GM23338 (cell line): ENCODE measurements around the gene EIF3B. TPM values are rescaled to one million over a fixed set of nuclear protein-coding genes. Genes with fewer than 3 reads are reported as not detected.

Experiments used
- ATAC-seq: fragments of 200-7000 bp; cut with Tn5 transposase; 3 replicates; pipeline ENCODE4 v1.9.1; 2020
- DNase-seq: peaks from one replicate; pipeline ENCODE4 v3.0.0-alpha.2; 2015; ENCODE audit warnings: low spot score
- H2AFZ ChIP-seq: fragments of 200-600 bp; sonication (generic); 2 replicates; pipeline ENCODE4 v1.8.0; 2016; ENCODE audit warnings: antibody characterized with exemption, mild to moderate bottlenecking, moderate library complexity
- H3F3A ChIP-seq: fragments of 200-600 bp; sonication (generic); replicated peaks from 2 replicates; pipeline ENCODE4 v1.8.0; 2017; ENCODE audit warnings: antibody characterized with exemption, mixed run types, low read depth
- H3K27ac ChIP-seq: fragments of 200-600 bp; sonication (generic); 2 replicates; pipeline ENCODE4 v1.6.1; 2016; ENCODE audit warnings: low read depth
- H3K27me3 ChIP-seq: fragments of 200-600 bp; sonication (generic); 2 replicates; pipeline ENCODE4 v1.8.0; 2016; ENCODE audit warnings: mild to moderate bottlenecking, mixed run types, moderate library complexity; ENCODE audit not compliant: insufficient read depth
- H3K36me3 ChIP-seq: fragments of 200-600 bp; sonication (generic); 2 replicates; pipeline ENCODE4 v1.8.0; 2016; ENCODE audit warnings: mild to moderate bottlenecking; ENCODE audit not compliant: insufficient read depth
- H3K4me1 ChIP-seq: fragments of 200-600 bp; sonication (generic); 2 replicates; pipeline ENCODE4 v1.8.0; 2016; ENCODE audit warnings: mild to moderate bottlenecking, moderate library complexity; ENCODE audit not compliant: insufficient read depth
- H3K4me2 ChIP-seq: fragments of 200-600 bp; sonication (generic); 2 replicates; pipeline ENCODE4 v1.7.1; 2017; ENCODE audit warnings: mixed run types
- H3K4me3 ChIP-seq: fragments of 200-600 bp; sonication (generic); 2 replicates; pipeline ENCODE4 v1.6.1; 2016; ENCODE audit warnings: mixed run types
- H3K79me2 ChIP-seq: fragments of 200-600 bp; sonication (generic); replicated peaks from 2 replicates; pipeline ENCODE4 v1.8.0; 2017; ENCODE audit warnings: mild to moderate bottlenecking; ENCODE audit not compliant: insufficient read depth
- H3K9me2 ChIP-seq: fragments of 200-600 bp; sonication (generic); 2 replicates; pipeline ENCODE4 v1.8.0; 2017; ENCODE audit not compliant: insufficient read depth
- H4K20me1 ChIP-seq: fragments of 200-600 bp; sonication (generic); replicated peaks from 2 replicates; pipeline ENCODE4 v1.8.0; 2017; ENCODE audit warnings: mild to moderate bottlenecking; ENCODE audit not compliant: insufficient read depth
- H3K27ac Mint-ChIP-seq: 2 replicates; pipeline ENCODE4 v1.8.0; 2020; ENCODE audit warnings: inconsistent platforms, mild to moderate bottlenecking, moderate library complexity, mixed read lengths
- H3K27me3 Mint-ChIP-seq: 3 replicates; pipeline ENCODE4 v1.8.0; 2022; ENCODE audit warnings: low read depth, mild to moderate bottlenecking, moderate library complexity, mixed read lengths, inconsistent platforms; ENCODE audit not compliant: insufficient read depth, poor library complexity
- H3K36me3 Mint-ChIP-seq: 3 replicates; pipeline ENCODE4 v1.8.0; 2021; ENCODE audit warnings: low read depth, mild to moderate bottlenecking, inconsistent platforms, moderate library complexity, mixed read lengths
- H3K4me1 Mint-ChIP-seq: 3 replicates; pipeline ENCODE4 v1.8.0; 2020; ENCODE audit warnings: mild to moderate bottlenecking, inconsistent platforms, mixed read lengths
- H3K4me3 Mint-ChIP-seq: 3 replicates; pipeline ENCODE4 v1.8.0; 2021; ENCODE audit warnings: moderate library complexity, mild to moderate bottlenecking, inconsistent platforms, mixed read lengths
- H3K9me3 Mint-ChIP-seq: 3 replicates; pipeline ENCODE4 v1.8.0; 2020; ENCODE audit warnings: moderate library complexity, mild to moderate bottlenecking, inconsistent platforms, mixed read lengths
- CREB1 ChIP-seq: fragments of 250-450 bp; sonication (Bioruptor Pico); IDR thresholded peaks from 2 replicates; pipeline ENCODE4 v1.5.0; 2020; ENCODE audit warnings: low read depth, mild to moderate bottlenecking, moderate library complexity
- CTCF ChIP-seq, 2 experiments: fragments of 200-600 bp in 1 of 2; sonication (generic) in 1 of 2; conservative IDR thresholded peaks; 2 replicates each; pipeline versions ENCODE4 v1.5.1 to v1.6.1; 2016 to 2017; ENCODE audit warnings: antibody characterized with exemption in 2 of 2, low read depth in 2 of 2, mild to moderate bottlenecking in 2 of 2, moderate library complexity in 1 of 2
- ETS1 ChIP-seq: IDR thresholded peaks from 2 replicates; pipeline ENCODE4 v1.6.1; 2016; ENCODE audit warnings: antibody characterized with exemption
- EZH2 ChIP-seq: fragments of 200-600 bp; sonication (generic); IDR thresholded peaks from one replicate; pipeline ENCODE4 v1.8.0; 2017; ENCODE audit warnings: antibody characterized with exemption, mild to moderate bottlenecking, low read depth; ENCODE audit not compliant: unreplicated experiment
- EZH2phosphoT487 ChIP-seq: fragments of 200-600 bp; sonication (generic); IDR thresholded peaks from one replicate; pipeline ENCODE4 v1.8.1; 2018; ENCODE audit warnings: antibody characterized with exemption; ENCODE audit not compliant: unreplicated experiment
- NANOG ChIP-seq: IDR thresholded peaks from 2 replicates; pipeline ENCODE4 v1.6.1; 2016; ENCODE audit warnings: antibody characterized with exemption, borderline replicate concordance
- POLR2AphosphoS5 ChIP-seq: IDR thresholded peaks from 2 replicates; pipeline ENCODE4 v1.6.1; 2016; ENCODE audit warnings: antibody characterized with exemption, low read depth
- ZNF114 ChIP-seq: fragments of 250-450 bp; sonication (Bioruptor Pico); IDR thresholded peaks from 2 replicates; pipeline ENCODE4 v1.5.0; 2020; ENCODE audit warnings: mild to moderate bottlenecking, moderate library complexity
- ZNF331 ChIP-seq: fragments of 250-450 bp; sonication (Bioruptor Pico); IDR thresholded peaks from 2 replicates; pipeline ENCODE4 v1.5.0; 2020; ENCODE audit warnings: low read depth, mild to moderate bottlenecking, moderate library complexity
- polyA plus RNA-seq: library from polyadenylated mRNA; unstranded; fragments of >200 nt; fragmentation: Nextera tagmentation; extraction: Ambion mirVana; gene quantifications from 2 replicates; pipeline ENCODE4 v1.2.1, GENCODE V29; 2016
- total RNA-seq: library from RNA; depleted of rRNA; stranded (reverse); fragments of >200 nt; shearing (Covaris generic); gene quantifications from 2 replicates; pipeline ENCODE4 v1.2.3, GENCODE V29; 2014

The EIF3B gene
- total and polyA plus RNA-seq, 2 experiments from 2014 or later: 106 to 355 TPM

GRCh38 chr7:2411049-2411448 lies 56.4 kb downstream of the EIF3B start:
- Mint-ChIP-seq H3K4me3 (no peak overlapping the region), H3K4me1 (peaks cover 25% of the 10 kb centered on the region)

GRCh38 chr7:2411815-2412586 lies 57.4 kb downstream of the EIF3B start:
- Mint-ChIP-seq H3K4me3 (no peak overlapping the region), H3K9me3 (no peaks in the 10 kb centered on the region), H3K27me3 (peaks cover 9% of the 10 kb centered on the region), H3K27ac (no peak overlapping the region), H3K4me1 (peaks cover 34% of the 10 kb centered on the region), H3K36me3 (no peaks in the 10 kb centered on the region)
- H3K27ac ChIP-seq: peak overlapping the region; percentile 52; the same call in 1 of the 2 replicates
- ATAC-seq: peak; percentile 26; the same call in 1 of the 3 replicates
- DNase-seq: no peak
- no peak overlapping the region for H3K4me3 ChIP-seq
- H3K4me2 ChIP-seq: no peak overlapping the region
- peaks cover 4% of the 10 kb centered on the region; the same call in 1 of the 2 replicates for H4K20me1 ChIP-seq
- H3K36me3 ChIP-seq: no peaks in the 10 kb centered on the region
- peaks cover 72% of the 10 kb centered on the region for H3K79me2 ChIP-seq
- peaks cover 11% of the 10 kb centered on the region for H3K4me1 ChIP-seq
- H3F3A ChIP-seq: 0 out of 2 replicates have a peak, but pooled peaks cover 8% of the 10 kb centered on the region
- H3K27me3 ChIP-seq: no peaks in the 10 kb centered on the region
- no peaks in the 10 kb centered on the region for H3K9me2 ChIP-seq
- H2AFZ ChIP-seq: no peak overlapping the region
- no peak for TF ChIP-seq EZH2phosphoT487
- no peak for TF ChIP-seq CTCF (conservative IDR thresholded peaks at IDR 0.05; ENCODE audit: low read depth in 2 of 2)
- no peak for TF ChIP-seq ZNF331 (CRISPR knock-in tag)
- no peak for TF ChIP-seq CREB1 (CRISPR knock-in tag)
- TF ChIP-seq POLR2AphosphoS5: no peak
- no peak for TF ChIP-seq ETS1
- no peak for TF ChIP-seq NANOG

More at GRCh38 chr7:2411049-2411448, 56.4 kb downstream of the EIF3B start:
- peaks cover 77% of the 10 kb centered on the region for H3K79me2 ChIP-seq
- Mint-ChIP-seq H3K9me3 (no peaks in the 10 kb centered on the region), H3K36me3 (no peaks in the 10 kb centered on the region), H3K27me3 (peaks cover 9% of the 10 kb centered on the region), H3K27ac (no peak overlapping the region)
- DNase-seq (no peak), ATAC-seq (no peak)
- TF ChIP-seq EZH2: no peak
- no peak for TF ChIP-seq CTCF (conservative IDR thresholded peaks at IDR 0.05; ENCODE audit: low read depth in 2 of 2)
- TF ChIP-seq ZNF331 (CRISPR knock-in tag): no peak
- TF ChIP-seq ZNF114 (CRISPR knock-in tag): no peak
- TF ChIP-seq EZH2phosphoT487: no peak
- TF ChIP-seq ETS1: no peak
- no peak for TF ChIP-seq POLR2AphosphoS5
- no peak for TF ChIP-seq NANOG
- H3K4me2 ChIP-seq: no peak overlapping the region
- 0 out of 2 replicates have a peak, but pooled peaks cover 8% of the 10 kb centered on the region for H3F3A ChIP-seq
- no peak overlapping the region for H3K4me3 ChIP-seq
- H3K9me2 ChIP-seq: no peaks in the 10 kb centered on the region
- H3K27me3 ChIP-seq: no peaks in the 10 kb centered on the region
- no peak overlapping the region for H3K27ac ChIP-seq
- H3K4me1 ChIP-seq: peaks cover 11% of the 10 kb centered on the region
- H4K20me1 ChIP-seq: peaks cover 6% of the 10 kb centered on the region; the same call in 1 of the 2 replicates
- H3K36me3 ChIP-seq: no peaks in the 10 kb centered on the region
- H2AFZ ChIP-seq: no peak overlapping the region
